Natural killer cell (primary cell): ENCODE data around the gene FILIP1L. TPM values are rescaled to one million over a fixed set of nuclear protein-coding genes. Genes with fewer than 3 reads are reported as not detected.

ENCODE experiments used
- ATAC-seq, 3 donors: fragments of 150-1000 bp in 2 of 3; fragments of 200-7000 bp in 1 of 3; cut with Tn5 transposase; 1 replicate in 1 of 3; 2 replicates in 2 of 3; pipeline ENCODE4 v1.10.0; 2021; ENCODE audit warnings: mild to moderate bottlenecking in 2 of 3, moderate library complexity in 2 of 3
- DNase-seq, 2 donors: peaks; one replicate each; pipeline versions ENCODE4 v3.0.0 to v3.0.0-alpha.2; 2013 to 2021; ENCODE audit warnings: mixed read lengths in 1 of 2
- H3K27ac ChIP-seq: one replicate; pipeline ENCODE4 v1.5.1; 2013; ENCODE audit warnings: mild to moderate bottlenecking, low read length
- H3K27me3 ChIP-seq: one replicate; pipeline ENCODE4 v1.6.1; 2013; ENCODE audit warnings: low read length; ENCODE audit not compliant: control insufficient read depth, insufficient read depth
- H3K36me3 ChIP-seq: one replicate; pipeline ENCODE4 v1.6.1; 2013; ENCODE audit warnings: low read length; ENCODE audit not compliant: control insufficient read depth, insufficient read depth
- H3K4me1 ChIP-seq: one replicate; pipeline ENCODE4 v1.6.1; 2013; ENCODE audit warnings: low read length; ENCODE audit not compliant: control insufficient read depth, insufficient read depth
- H3K4me3 ChIP-seq: one replicate; pipeline ENCODE4 v1.5.1; 2013; ENCODE audit warnings: low read length
- H3K9me3 ChIP-seq: one replicate; pipeline ENCODE4 v1.6.1; 2013; ENCODE audit warnings: low read length; ENCODE audit not compliant: control insufficient read depth, insufficient read depth
- H3K27ac Mint-ChIP-seq, 2 donors: one replicate each; pipeline ENCODE4 v1.8.0; 2022; ENCODE audit warnings: mild to moderate bottlenecking in 2 of 2, mixed read lengths in 2 of 2, moderate library complexity in 1 of 2
- H3K27me3 Mint-ChIP-seq, 2 donors: one replicate each; pipeline ENCODE4 v1.8.0; 2022; ENCODE audit warnings: low read depth in 2 of 2, mixed read lengths in 2 of 2
- H3K36me3 Mint-ChIP-seq: one replicate; pipeline ENCODE4 v1.8.0; 2022; ENCODE audit warnings: mixed read lengths
- H3K4me1 Mint-ChIP-seq, 2 donors: one replicate each; pipeline ENCODE4 v1.8.0; 2022; ENCODE audit warnings: mixed read lengths in 2 of 2
- H3K4me3 Mint-ChIP-seq: one replicate; pipeline ENCODE4 v1.8.0; 2022; ENCODE audit warnings: mild to moderate bottlenecking, moderate library complexity, mixed read lengths
- H3K9me3 Mint-ChIP-seq, 2 donors: one replicate each; pipeline ENCODE4 v1.8.0; 2022; ENCODE audit warnings: mixed read lengths in 2 of 2
- WGBS: methylation state at CpG from one replicate; pipeline ENCODE4 v1.1.7; 2013; ENCODE audit warnings: missing lambda C conversion rate; ENCODE audit not compliant: insufficient coverage; 5-methylcytosine and 5-hydroxymethylcytosine counted together
- intact Hi-C: fragments of 100-400 bp; cut with micrococcal nuclease; formaldehyde crosslinking; loops from one replicate; pipeline ENCODE4 v1.14.2; 2022
- total RNA-seq, 4 donors: library from RNA; stranded (reverse); fragments of 120-200 nt in 1 of 4; gene quantifications; one replicate each; pipeline versions ENCODE4 v1.2.3 to v1.2.4, GENCODE V29; 2013 to 2022
- TF ChIP-seq, protein P1 (sequence below): fragments of 200-600 bp; IDR thresholded peaks from one replicate; pipeline ENCODE4 v1.8.0; 2022; ENCODE audit warnings: antibody characterized with exemption

FILIP1L gene
- total RNA-seq, 3 donors from 2014 or later (not counting 1 experiment from before 2014, with no cell fraction given) = 0.12 TPM; not detected in 2

DNA sequence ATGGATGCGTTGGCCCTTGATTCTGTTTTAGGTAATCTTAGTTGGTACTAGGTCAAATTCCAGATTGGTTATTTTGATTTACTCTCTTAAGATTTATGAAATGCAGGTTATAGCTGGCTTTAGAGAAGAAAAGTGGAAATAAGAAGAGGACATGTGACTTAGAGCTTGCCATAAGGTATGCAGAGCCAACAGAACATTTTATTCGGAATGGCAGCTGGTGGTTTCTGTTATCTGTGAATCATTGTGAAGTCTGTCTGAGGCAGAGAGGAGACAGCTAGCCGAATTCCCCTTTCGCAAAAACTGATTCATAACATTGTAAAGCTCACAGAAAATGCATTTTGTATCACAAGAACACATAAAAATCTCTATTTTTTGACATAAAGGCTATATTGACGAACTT, 82.1 kb downstream of the FILIP1L start:
- Mint-ChIP-seq H3K36me3 (no peaks in the 10 kb centered on the region), H3K4me1 (no peaks in the 10 kb centered on the region), H3K27ac (no peak overlapping the region), H3K9me3 (no peaks in the 10 kb centered on the region), H3K27me3 (no peaks in the 10 kb centered on the region), H3K4me3 (no peak overlapping the region)
- no peaks in the 10 kb centered on the region for H3K27me3 ChIP-seq
- ATAC-seq = no peak
- no peaks in the 10 kb centered on the region for H3K36me3 ChIP-seq
- intact Hi-C loops = no loop called here
- no peaks in the 10 kb centered on the region for H3K4me1 ChIP-seq
- H3K27ac ChIP-seq = no peak overlapping the region
- WGBS = 82% methylated on average over 2 of the region's 5 CpGs
- DNase-seq = no peak
- no peak overlapping the region for H3K4me3 ChIP-seq
- H3K9me3 ChIP-seq = no peaks in the 10 kb centered on the region
- TF ChIP-seq, protein P1, sequence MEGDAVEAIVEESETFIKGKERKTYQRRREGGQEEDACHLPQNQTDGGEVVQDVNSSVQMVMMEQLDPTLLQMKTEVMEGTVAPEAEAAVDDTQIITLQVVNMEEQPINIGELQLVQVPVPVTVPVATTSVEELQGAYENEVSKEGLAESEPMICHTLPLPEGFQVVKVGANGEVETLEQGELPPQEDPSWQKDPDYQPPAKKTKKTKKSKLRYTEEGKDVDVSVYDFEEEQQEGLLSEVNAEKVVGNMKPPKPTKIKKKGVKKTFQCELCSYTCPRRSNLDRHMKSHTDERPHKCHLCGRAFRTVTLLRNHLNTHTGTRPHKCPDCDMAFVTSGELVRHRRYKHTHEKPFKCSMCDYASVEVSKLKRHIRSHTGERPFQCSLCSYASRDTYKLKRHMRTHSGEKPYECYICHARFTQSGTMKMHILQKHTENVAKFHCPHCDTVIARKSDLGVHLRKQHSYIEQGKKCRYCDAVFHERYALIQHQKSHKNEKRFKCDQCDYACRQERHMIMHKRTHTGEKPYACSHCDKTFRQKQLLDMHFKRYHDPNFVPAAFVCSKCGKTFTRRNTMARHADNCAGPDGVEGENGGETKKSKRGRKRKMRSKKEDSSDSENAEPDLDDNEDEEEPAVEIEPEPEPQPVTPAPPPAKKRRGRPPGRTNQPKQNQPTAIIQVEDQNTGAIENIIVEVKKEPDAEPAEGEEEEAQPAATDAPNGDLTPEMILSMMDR = no peak

- H3K4me1 ChIP-seq = no peaks in the 10 kb centered on the region
- TF ChIP-seq, protein P1 = no peak
- no peak overlapping the region for H3K27ac Mint-ChIP-seq
- H3K27ac ChIP-seq = no peak overlapping the region
- no peak overlapping the region for H3K4me3 Mint-ChIP-seq
- DNase-seq = no peak
- intact Hi-C loops = no loop called here
- no peaks in the 10 kb centered on the region for H3K4me1 Mint-ChIP-seq
- no peak for ATAC-seq
- H3K36me3 Mint-ChIP-seq = no peaks in the 10 kb centered on the region
- no peaks in the 10 kb centered on the region for H3K36me3 ChIP-seq
- no peaks in the 10 kb centered on the region for H3K9me3 Mint-ChIP-seq
- H3K27me3 ChIP-seq = no peaks in the 10 kb centered on the region
- H3K9me3 ChIP-seq = no peaks in the 10 kb centered on the region
- no peak overlapping the region for H3K4me3 ChIP-seq
- 86% methylated on average over 1 of the region's 1 CpG for WGBS
- no peaks in the 10 kb centered on the region for H3K27me3 Mint-ChIP-seq
Measured at GRCh38 chr3:100030914-100031425, 83.3 kb downstream of the FILIP1L start.

- Mint-ChIP-seq H3K9me3 (no peaks in the 10 kb centered on the region), H3K4me1 (no peaks in the 10 kb centered on the region), H3K36me3 (no peaks in the 10 kb centered on the region), H3K27ac (no peak overlapping the region), H3K27me3 (no peaks in the 10 kb centered on the region), H3K4me3 (no peak overlapping the region)
- Histone ChIP-seq H3K4me3 (no peak overlapping the region), H3K27ac (no peak overlapping the region), H3K4me1 (no peaks in the 10 kb centered on the region), H3K36me3 (no peaks in the 10 kb centered on the region), H3K27me3 (no peaks in the 10 kb centered on the region), H3K9me3 (no peaks in the 10 kb centered on the region)
- DNase-seq (no peak), ATAC-seq (no peak)
- TF ChIP-seq, protein P1 = no peak
- WGBS = 76% methylated on average over 2 of the region's 3 CpGs
- intact Hi-C loops = no loop called here
Measured at GRCh38 chr3:100030346-100030745, 84.0 kb downstream of the FILIP1L start.

DNA sequence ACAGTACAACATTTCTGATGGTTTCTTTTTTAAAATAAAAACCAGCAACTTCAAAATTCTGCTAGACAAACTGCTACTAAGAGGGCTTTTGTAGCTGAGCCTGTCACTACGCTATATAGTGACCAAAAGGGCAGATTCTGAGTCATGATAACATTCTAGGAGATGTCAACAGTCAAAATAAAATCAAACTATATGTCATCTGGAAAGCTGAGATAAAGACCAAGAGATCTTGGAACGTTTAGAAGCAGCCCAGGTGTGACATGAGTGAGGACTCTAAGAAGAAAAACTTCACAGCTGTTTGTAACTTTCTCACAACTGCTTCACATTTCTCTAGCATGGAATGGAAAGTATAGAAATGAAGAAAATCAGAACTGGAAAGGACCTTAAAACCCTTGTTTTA, 84.6 kb downstream of the FILIP1L start:
- Mint-ChIP-seq H3K27me3 (no peaks in the 10 kb centered on the region), H3K9me3 (no peaks in the 10 kb centered on the region), H3K4me3 (no peak overlapping the region), H3K4me1 (no peaks in the 10 kb centered on the region), H3K27ac (no peak overlapping the region), H3K36me3 (no peaks in the 10 kb centered on the region)
- TF ChIP-seq, protein P1 = no peak
- H3K27ac ChIP-seq = no peak overlapping the region
- no peaks in the 10 kb centered on the region for H3K27me3 ChIP-seq
- no peak overlapping the region for H3K4me3 ChIP-seq
- no peaks in the 10 kb centered on the region for H3K4me1 ChIP-seq
- H3K9me3 ChIP-seq = no peaks in the 10 kb centered on the region
- intact Hi-C loops = no loop called here
- no peaks in the 10 kb centered on the region for H3K36me3 ChIP-seq
- 85% methylated on average over 1 of the region's 2 CpGs for WGBS
- ATAC-seq = no peak
- no peak for DNase-seq
